ENCODE results near the gene LIN37.

- TF ChIP-seq CTCF (optimal IDR thresholded peaks at IDR 0.05 in 1 of 3, IDR thresholded peaks at IDR 0.05 in 1 of 3, conservative IDR thresholded peaks at IDR 0.05 in 1 of 3; ENCODE audit: extremely low read depth in 1 of 3, insufficient read depth in 2 of 3, low read length in 3 of 3) (no peak), EZH2 (IDR thresholded peaks at IDR 0.05; ENCODE audit: low read length) (no peak)
Observed at GRCh38 chr19:35756377-35757230, 8.2 kb downstream of the LIN37 start, which contains the start of gene HSPB6.
